ENCODE data around the gene CDHR5.

CDHR5 gene

DNA sequence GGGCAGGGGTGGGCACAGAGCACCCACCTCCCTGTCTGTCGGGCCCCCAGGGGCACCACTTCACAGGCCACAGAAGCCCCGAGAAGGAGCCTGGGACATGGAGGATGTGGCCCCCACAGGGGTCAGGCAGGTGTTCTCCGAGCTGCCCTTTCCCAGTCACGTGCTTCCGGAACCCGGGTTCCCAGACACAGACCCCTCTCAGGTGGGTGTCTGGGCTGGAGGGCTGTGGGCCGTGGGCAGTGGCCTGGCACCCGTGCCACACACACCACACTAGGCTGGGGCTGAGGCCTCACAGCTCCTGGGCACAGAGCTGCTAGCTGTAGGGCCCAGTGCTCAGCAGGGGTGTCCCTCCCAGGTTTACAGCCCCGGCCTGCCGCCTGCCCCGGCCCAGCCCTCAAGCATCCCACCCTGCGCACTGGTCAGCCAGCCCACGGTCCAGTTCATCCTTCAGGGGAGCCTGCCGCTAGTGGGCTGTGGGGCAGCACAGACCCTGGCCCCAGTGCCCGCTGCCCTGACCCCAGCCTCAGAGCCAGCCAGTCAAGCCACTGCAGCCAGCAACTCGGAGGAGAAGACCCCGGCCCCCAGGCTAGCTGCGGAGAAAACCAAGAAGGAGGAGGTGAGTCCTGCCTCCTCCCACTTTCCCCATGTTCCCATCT lies 14.5 kb downstream of the CDHR5 start:
- TF ChIP-seq, protein P1, sequence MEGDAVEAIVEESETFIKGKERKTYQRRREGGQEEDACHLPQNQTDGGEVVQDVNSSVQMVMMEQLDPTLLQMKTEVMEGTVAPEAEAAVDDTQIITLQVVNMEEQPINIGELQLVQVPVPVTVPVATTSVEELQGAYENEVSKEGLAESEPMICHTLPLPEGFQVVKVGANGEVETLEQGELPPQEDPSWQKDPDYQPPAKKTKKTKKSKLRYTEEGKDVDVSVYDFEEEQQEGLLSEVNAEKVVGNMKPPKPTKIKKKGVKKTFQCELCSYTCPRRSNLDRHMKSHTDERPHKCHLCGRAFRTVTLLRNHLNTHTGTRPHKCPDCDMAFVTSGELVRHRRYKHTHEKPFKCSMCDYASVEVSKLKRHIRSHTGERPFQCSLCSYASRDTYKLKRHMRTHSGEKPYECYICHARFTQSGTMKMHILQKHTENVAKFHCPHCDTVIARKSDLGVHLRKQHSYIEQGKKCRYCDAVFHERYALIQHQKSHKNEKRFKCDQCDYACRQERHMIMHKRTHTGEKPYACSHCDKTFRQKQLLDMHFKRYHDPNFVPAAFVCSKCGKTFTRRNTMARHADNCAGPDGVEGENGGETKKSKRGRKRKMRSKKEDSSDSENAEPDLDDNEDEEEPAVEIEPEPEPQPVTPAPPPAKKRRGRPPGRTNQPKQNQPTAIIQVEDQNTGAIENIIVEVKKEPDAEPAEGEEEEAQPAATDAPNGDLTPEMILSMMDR (IDR thresholded peaks at IDR 0.05; ENCODE audit: low read depth, low read length, missing control alignments) = no peak
- in situ Hi-C loops (cut with HindIII; ENCODE audit: low sequenced_read_pairs) = no loop called here
- no peak for DNase-seq (ENCODE audit: low read depth)
- H3K4me3 ChIP-seq (ENCODE audit: low read depth, low read length) = no peak overlapping the region

- no peak for DNase-seq (ENCODE audit: low read depth)
- in situ Hi-C loops (cut with HindIII; ENCODE audit: low sequenced_read_pairs) = no loop called here
- no peak overlapping the region for H3K4me3 ChIP-seq (ENCODE audit: low read depth, low read length)
- TF ChIP-seq, protein P1 (IDR thresholded peaks at IDR 0.05; ENCODE audit: low read depth, low read length, missing control alignments) = no peak
These were observed 15.4 kb downstream of the CDHR5 start for GRCh38 chr11:609341-609811.

- TF ChIP-seq, protein P1 (IDR thresholded peaks at IDR 0.05; ENCODE audit: low read depth, low read length, missing control alignments) = no peak
- DNase-seq (ENCODE audit: low read depth) = no peak
- H3K4me3 ChIP-seq (ENCODE audit: low read depth, low read length) = no peak overlapping the region
- in situ Hi-C loops (cut with HindIII; ENCODE audit: low sequenced_read_pairs) = no loop called here
These were observed 15.9 kb downstream of the CDHR5 start for GRCh38 chr11:608791-609251.

DNA sequence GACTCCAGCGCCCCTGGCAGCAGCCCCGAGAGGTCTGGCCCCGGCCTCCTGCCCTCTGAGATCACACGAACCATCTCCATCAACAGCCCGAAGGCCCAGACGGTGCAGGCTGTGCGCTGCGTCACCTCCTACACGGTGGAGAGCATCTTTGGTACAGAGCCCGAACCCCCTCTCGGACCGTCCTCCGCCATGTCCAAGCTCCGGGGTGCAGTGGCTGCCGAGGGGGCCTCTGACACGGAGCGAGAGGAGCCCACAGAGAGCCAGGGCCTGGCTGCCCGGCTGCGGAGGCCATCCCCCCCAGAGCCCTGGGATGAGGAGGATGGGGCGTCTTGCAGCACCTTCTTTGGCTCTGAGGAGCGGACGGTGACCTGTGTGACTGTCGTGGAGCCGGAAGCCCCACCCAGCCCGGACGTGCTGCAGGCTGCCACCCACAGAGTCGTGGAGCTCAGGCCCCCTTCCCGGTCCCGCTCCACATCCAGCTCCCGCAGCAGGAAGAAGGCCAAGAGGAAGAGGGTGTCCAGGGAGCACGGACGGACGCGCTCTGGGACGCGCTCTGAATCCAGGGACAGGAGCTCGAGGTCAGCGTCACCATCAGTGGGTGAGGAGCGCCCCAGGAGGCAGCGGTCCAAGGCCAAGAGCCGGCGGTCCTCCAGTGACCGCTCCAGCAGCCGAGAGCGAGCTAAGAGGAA lies 16.6 kb downstream of the CDHR5 start:
- no peak overlapping the region for H3K4me3 ChIP-seq (ENCODE audit: low read depth, low read length)
- in situ Hi-C loops (cut with HindIII; ENCODE audit: low sequenced_read_pairs) = no loop called here
- no peak for DNase-seq (ENCODE audit: low read depth)
- TF ChIP-seq, protein P1 (IDR thresholded peaks at IDR 0.05; ENCODE audit: low read depth, low read length, missing control alignments) = no peak

DNA sequence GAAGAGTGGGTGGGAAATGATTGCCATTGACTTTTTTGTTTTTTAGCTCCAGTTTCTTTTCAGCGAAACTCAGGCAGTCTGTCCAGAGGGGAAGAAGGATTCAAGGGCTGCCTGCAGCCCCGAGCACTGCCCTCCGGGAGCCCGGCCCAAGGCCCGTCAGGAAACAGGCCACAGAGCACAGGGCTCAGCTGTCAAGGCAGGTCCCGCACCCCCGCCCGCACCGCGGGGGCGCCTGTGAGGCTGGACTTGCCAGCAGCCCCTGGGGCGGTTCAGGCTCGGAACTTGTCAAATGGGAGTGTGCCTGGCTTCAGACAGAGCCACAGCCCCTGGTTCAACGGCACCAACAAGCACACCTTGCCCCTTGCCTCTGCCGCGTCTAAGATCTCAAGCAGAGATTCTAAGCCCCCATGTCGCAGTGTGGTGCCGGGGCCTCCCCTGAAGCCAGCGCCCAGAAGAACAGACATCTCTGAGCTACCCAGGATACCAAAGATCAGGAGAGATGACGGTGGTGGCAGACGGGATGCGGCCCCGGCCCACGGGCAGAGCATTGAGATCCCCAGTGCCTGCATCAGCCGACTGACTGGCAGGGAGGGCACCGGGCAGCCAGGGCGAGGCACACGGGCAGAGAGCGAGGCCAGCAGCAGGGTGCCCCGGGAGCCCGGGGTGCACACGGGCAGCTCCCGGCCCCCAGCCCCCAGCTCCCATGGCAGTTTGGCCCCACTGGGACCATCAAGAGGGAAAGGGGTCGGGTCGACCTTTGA lies 17.6 kb downstream of the CDHR5 start:
- TF ChIP-seq, protein P1 (IDR thresholded peaks at IDR 0.05; ENCODE audit: low read depth, low read length, missing control alignments) = no peak
- no peak overlapping the region for H3K4me3 ChIP-seq (ENCODE audit: low read depth, low read length)
- DNase-seq (ENCODE audit: low read depth) = no peak
- in situ Hi-C loops (cut with HindIII; ENCODE audit: low sequenced_read_pairs) = no loop called here

DNA sequence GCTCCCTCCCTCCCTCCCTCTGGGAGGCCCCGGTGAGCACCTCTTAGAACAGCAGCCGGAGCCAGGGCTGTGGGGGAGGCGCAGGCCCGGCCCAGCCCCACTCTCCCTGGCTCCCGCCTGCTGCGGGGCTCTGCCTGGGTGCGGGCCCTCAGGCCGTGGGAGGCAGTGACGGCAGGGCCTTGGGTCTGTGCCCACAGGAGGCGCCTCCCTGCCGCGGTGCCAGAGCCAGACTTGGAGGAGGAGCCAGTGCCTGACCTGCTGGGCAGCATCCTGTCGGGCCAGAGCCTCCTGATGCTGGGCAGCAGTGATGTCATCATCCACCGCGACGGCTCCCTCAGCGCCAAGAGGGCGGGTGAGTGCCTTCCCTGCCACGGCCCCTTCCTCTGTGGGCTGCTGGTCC lies 18.5 kb downstream of the CDHR5 start:
- in situ Hi-C loops (cut with HindIII; ENCODE audit: low sequenced_read_pairs) = no loop called here
- no peak for DNase-seq (ENCODE audit: low read depth)
- no peak overlapping the region for H3K4me3 ChIP-seq (ENCODE audit: low read depth, low read length)
- TF ChIP-seq, protein P1 (IDR thresholded peaks at IDR 0.05; ENCODE audit: low read depth, low read length, missing control alignments) = no peak

All from astrocyte of the cerebellum (primary cell).